NT2/D1 (cell line): ENCODE measurements around the gene TMEM183A.

Experiments
- SUZ12 ChIP-seq: IDR thresholded peaks from 2 replicates; pipeline ENCODE4 v1.6.1; 2011; ENCODE audit not compliant: insufficient read length, insufficient read depth; ENCODE audit errors: extremely low read depth
- YY1 ChIP-seq: IDR thresholded peaks from 2 replicates; pipeline ENCODE4 v1.6.1; 2011; ENCODE audit not compliant: insufficient read length, insufficient read depth
- ZNF274 ChIP-seq: IDR thresholded peaks from 2 replicates; pipeline ENCODE4 v1.6.1; 2011; ENCODE audit warnings: mild to moderate bottlenecking, low read depth, low read length

DNA sequence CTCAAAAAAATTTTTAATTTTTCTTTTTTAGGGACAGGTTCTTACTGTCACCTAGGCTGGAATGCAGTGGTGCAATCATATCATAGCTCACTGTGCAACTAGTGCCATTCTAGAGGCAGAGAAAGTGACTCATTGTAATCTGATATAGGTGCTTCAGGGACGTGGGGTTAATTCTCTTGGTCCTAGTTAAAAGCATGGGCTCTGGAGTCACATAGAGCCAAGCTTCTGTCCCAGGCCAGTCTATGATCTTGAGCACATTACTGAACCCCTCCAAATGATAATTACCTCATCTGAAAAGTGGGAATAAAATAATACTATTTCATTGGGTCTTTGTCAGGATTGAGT lies 47.9 kb upstream of the TMEM183A start:
- no peak for TF ChIP-seq SUZ12
- no peak for TF ChIP-seq YY1
- TF ChIP-seq ZNF274, result no peak
